Measurements from ENCODE around the gene POLR2J. TPM values are rescaled to one million over a fixed set of nuclear protein-coding genes. Genes with fewer than 3 reads are reported as not detected.
A peak's percentile ranks its signal among the peaks of the same experiment; 100 is the strongest.

POLR2J gene
- polyA plus RNA-seq, 1 donor from 2014 or later = 111 TPM

GRCh38 chr7:102473271-102473991, 5.3 kb downstream of the POLR2J start:
- Mint-ChIP-seq H3K27me3 (no peaks in the 10 kb centered on the region), H3K4me1 (no peaks in the 10 kb centered on the region), H3K9me3 (no peaks in the 10 kb centered on the region), H3K27ac (peak overlapping the region in 1 of 3 donors; percentile 35), H3K36me3 (no peaks in the 10 kb centered on the region), H3K4me3 (peak overlapping the region in 2 of 4 donors; percentile 9 to 35)

- Mint-ChIP-seq H3K27ac (peak overlapping the region in 1 of 3 donors; percentile 35), H3K9me3 (no peaks in the 10 kb centered on the region), H3K4me3 (no peak overlapping the region), H3K36me3 (no peaks in the 10 kb centered on the region), H3K27me3 (no peaks in the 10 kb centered on the region), H3K4me1 (no peaks in the 10 kb centered on the region)
These were observed 6.3 kb downstream of the POLR2J start for GRCh38 chr7:102472126-102473041.

- Mint-ChIP-seq H3K27me3 (no peaks in the 10 kb centered on the region), H3K36me3 (no peaks in the 10 kb centered on the region), H3K4me1 (peaks cover 0 to 2% (median 1%) of the 10 kb centered on the region in 3 donors), H3K27ac (peak overlapping the region in 1 of 3 donors; percentile 35), H3K9me3 (no peaks in the 10 kb centered on the region), H3K4me3 (no peak overlapping the region)
These were observed 7.0 kb downstream of the POLR2J start for GRCh38 chr7:102471791-102472125.

GRCh38 chr7:102469972-102470825, 8.5 kb downstream of the POLR2J start:
- H3K4me3 Mint-ChIP-seq = peak overlapping the region in 1 of 4 donors; percentile 74
- no peak overlapping the region for H3K27ac Mint-ChIP-seq
- H3K27me3 Mint-ChIP-seq = no peaks in the 10 kb centered on the region
- no peaks in the 10 kb centered on the region for H3K36me3 Mint-ChIP-seq
- H3K9me3 Mint-ChIP-seq = no peaks in the 10 kb centered on the region
- H3K4me1 Mint-ChIP-seq = peaks cover 0 to 10% (median 7%) of the 10 kb centered on the region in 3 donors

- H3K4me1 Mint-ChIP-seq = peaks cover 0 to 10% (median 7%) of the 10 kb centered on the region in 3 donors
- no peaks in the 10 kb centered on the region for H3K36me3 Mint-ChIP-seq
- H3K27ac Mint-ChIP-seq = no peak overlapping the region
- H3K9me3 Mint-ChIP-seq = no peaks in the 10 kb centered on the region
- H3K4me3 Mint-ChIP-seq = peak overlapping the region in 1 of 4 donors; percentile 74
- no peaks in the 10 kb centered on the region for H3K27me3 Mint-ChIP-seq
These were observed 9.3 kb downstream of the POLR2J start for GRCh38 chr7:102469351-102469971.

- H3K27ac Mint-ChIP-seq = no peak overlapping the region
- H3K4me3 Mint-ChIP-seq = peak overlapping the region in 1 of 4 donors; percentile 37
- no peaks in the 10 kb centered on the region for H3K36me3 Mint-ChIP-seq
- H3K27me3 Mint-ChIP-seq = no peaks in the 10 kb centered on the region
- H3K4me1 Mint-ChIP-seq = peaks cover 0 to 16% (median 13%) of the 10 kb centered on the region in 3 donors
- H3K9me3 Mint-ChIP-seq = no peaks in the 10 kb centered on the region
These were observed 10.0 kb downstream of the POLR2J start for GRCh38 chr7:102468478-102469350.

- Mint-ChIP-seq H3K27me3 (no peaks in the 10 kb centered on the region), H3K9me3 (no peaks in the 10 kb centered on the region), H3K4me1 (peaks cover under 1 to 16% (median 16%) of the 10 kb centered on the region in 3 donors), H3K27ac (no peak overlapping the region), H3K36me3 (no peaks in the 10 kb centered on the region), H3K4me3 (no peak overlapping the region)
These were observed 10.9 kb downstream of the POLR2J start for GRCh38 chr7:102467581-102468477.

- Mint-ChIP-seq H3K4me3 (peak overlapping the region; percentile 87 to 94 (median 94)), H3K36me3 (no peaks in the 10 kb centered on the region), H3K9me3 (no peaks in the 10 kb centered on the region), H3K27me3 (no peaks in the 10 kb centered on the region), H3K27ac (peak overlapping the region in 2 of 3 donors; percentile 78 to 85), H3K4me1 (peaks cover 5 to 18% (median 18%) of the 10 kb centered on the region in 3 donors)
These were observed 12.6 kb downstream of the POLR2J start for GRCh38 chr7:102466097-102466496.

GRCh38 chr7:102464577-102465280, 14.0 kb downstream of the POLR2J start, which contains the start of the genes ALKBH4 and LRWD1:
TSS of gene ALKBH4 (minus strand) at chr7:102464863. CDS start at chr7:102464836, 27 bp downstream.
TSS of gene LRWD1 (plus strand) at chr7:102464984. CDS start at chr7:102465081, 97 bp downstream.
- Mint-ChIP-seq H3K9me3 (no peaks in the 10 kb centered on the region), H3K27me3 (no peaks in the 10 kb centered on the region), H3K4me3 (peak within 1 kb of the TSS; percentile 87 to 94 (median 94)), H3K4me1 (peaks cover 5 to 20% (median 18%) of the 10 kb centered on the region in 3 donors), H3K27ac (peak within 1 kb of the TSS; percentile 78 to 88 (median 85)), H3K36me3 (no peaks in the 10 kb centered on the region)

GRCh38 chr7:102463841-102464576, 14.7 kb downstream of the POLR2J start:
- Mint-ChIP-seq H3K9me3 (no peaks in the 10 kb centered on the region), H3K4me1 (peaks cover 5 to 20% (median 18%) of the 10 kb centered on the region in 3 donors), H3K36me3 (no peaks in the 10 kb centered on the region), H3K4me3 (peak overlapping the region; percentile 87 to 94 (median 94)), H3K27ac (peak overlapping the region; percentile 54 to 88 (median 64)), H3K27me3 (no peaks in the 10 kb centered on the region)

- H3K27ac Mint-ChIP-seq = peak overlapping the region in 1 of 3 donors; percentile 69
- H3K4me3 Mint-ChIP-seq = peak overlapping the region in 2 of 4 donors; percentile 13 to 37
- H3K27me3 Mint-ChIP-seq = no peaks in the 10 kb centered on the region
These were observed 18.3 kb downstream of the POLR2J start for GRCh38 chr7:102460467-102460866.

More at GRCh38 chr7:102460467-102460866, 18.3 kb downstream of the POLR2J start:
- H3K9me3 Mint-ChIP-seq = no peaks in the 10 kb centered on the region
- H3K36me3 Mint-ChIP-seq = no peaks in the 10 kb centered on the region
- peaks cover 5 to 13% (median 8%) of the 10 kb centered on the region in 3 donors for H3K4me1 Mint-ChIP-seq

All from IgD-negative memory B cell (primary cell).